HG03354 (cell line): ENCODE data around the gene TAF1B.

ENCODE experiments used
- ATAC-seq: cut with Tn5 transposase; IDR thresholded peaks from one replicate; pipeline ENCODE4 v1.9.1; 2021; ENCODE audit warnings: mild to moderate bottlenecking; ENCODE audit not compliant: unreplicated experiment, poor library complexity, severe bottlenecking

Gene TAF1B

DNA sequence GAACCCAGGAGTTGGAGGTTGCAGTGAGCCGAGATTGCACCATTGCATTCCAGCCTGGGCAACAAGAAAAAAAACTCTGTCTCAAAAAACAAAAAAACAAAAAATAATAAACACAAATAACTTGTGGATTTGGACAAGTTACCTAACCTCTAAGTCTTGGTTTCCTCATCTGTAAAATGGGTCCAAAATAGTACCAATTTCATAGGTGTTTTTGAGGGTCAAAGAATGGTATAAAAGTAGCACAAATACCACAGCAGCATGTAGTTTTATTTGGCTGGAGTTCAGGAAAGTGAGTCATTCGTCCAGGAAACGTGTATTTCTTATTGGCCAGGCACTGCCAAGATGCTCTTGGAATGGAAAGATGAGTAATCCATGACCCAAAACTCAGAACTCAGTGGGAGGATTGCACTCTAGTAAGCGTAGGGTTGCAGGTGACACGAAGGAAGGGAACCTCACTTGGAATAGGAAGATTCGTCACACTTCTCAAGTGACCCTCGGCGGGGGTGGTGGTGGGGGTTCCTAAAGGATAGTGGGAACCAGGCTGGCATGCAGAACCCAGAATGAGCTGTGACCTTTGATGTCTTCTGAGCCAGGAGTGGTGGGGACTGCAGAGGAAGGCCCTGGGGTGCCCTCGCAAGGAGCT, 132.7 kb downstream of the TAF1B start:
- no peak for ATAC-seq

DNA sequence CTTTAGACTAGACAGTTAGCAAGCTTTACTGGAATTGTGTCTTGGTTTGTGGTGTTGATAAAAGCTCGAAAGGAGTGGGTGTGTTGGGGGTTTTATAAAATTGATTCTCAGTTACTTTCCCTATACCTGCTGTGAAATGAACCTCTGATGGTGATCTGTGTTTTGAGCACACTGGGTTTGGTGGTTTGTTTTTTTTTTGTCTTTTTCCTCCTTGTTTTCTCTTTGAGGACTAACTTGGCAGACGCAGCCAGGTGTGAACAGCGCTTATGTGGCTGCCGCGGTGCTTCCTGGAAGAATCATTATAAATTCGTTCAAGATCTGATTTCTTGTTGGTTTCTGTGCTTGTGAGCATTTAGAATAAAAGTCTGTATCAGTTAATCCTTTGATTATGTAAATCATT, 136.7 kb downstream of the TAF1B start:
- ATAC-seq = no peak

DNA sequence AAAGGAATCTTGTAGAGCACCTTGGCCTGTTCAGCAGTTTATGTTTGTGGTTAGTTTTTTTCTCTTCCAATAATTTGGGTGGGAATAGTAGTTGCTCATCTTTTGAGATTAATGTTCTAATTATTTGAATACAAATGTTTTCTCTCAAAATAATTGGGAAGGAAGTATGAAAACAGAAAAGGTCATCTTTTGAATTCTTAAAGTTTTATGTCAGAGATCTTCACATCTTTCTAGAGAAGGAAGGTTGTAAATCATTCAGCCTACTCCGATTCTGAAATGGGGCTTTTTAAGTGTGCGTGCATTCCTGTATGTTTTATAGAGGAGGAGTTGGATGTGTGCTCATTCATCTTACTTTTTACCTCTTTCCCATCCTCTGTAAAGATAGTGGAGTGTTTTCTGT, 137.2 kb downstream of the TAF1B start:
- ATAC-seq = no peak

DNA sequence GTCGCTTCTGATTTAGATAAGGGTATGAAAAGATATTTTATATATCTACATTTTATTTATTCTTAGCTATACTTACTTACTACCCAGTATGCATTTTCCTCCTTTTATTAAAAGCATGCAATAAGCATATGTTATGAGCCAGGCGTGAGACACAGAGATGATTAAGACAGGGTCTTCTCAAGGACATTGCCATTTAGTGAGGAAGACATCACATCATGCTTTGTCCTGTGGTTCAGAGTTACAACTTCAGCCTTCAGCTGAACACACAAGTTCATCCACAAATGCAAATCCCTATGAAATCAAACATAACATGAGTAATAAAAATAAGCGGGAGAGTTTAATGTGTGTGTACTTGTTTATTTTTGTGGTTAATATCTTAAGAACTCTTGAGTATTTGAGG, 138.4 kb downstream of the TAF1B start:
- ATAC-seq = no peak

DNA sequence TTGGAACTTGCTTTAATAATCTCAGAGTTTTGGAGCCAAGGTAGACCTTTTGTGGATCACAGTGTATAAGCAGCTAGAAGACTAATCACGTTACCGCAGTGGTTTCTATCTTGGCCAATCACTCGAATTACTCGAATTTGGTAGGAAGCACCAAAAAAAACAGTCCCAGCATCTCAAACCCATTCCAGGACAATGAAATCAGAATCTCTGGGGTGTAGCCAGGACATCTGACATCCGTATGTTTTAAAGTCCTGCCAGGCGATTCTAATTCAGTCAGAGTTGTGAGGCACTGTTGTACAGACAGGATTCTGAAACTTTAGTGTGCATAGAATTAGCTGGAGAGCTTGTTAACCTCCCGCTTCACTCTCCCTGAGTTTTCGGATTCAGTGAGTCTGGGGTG, 139.0 kb downstream of the TAF1B start:
- ATAC-seq = no peak

DNA sequence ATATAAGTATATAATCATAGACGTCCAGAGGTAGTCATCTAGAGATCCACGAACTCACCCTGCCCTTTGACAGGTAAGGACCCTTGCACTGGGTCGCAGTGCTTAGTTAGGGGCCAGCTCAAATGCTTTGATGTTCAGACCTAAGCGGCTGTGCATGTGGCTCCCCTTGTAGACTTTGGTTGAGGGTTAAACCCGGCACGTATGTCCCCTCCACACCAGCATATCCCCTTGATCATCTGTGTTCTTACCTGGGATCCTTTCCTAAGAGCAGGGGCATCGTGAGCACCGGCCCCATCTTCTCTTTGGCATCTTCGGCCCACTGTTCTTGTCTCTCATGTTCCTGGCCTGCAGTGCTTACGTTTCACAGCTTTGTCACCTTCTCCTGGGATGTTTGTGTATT, 139.6 kb downstream of the TAF1B start:
- no peak for ATAC-seq

DNA sequence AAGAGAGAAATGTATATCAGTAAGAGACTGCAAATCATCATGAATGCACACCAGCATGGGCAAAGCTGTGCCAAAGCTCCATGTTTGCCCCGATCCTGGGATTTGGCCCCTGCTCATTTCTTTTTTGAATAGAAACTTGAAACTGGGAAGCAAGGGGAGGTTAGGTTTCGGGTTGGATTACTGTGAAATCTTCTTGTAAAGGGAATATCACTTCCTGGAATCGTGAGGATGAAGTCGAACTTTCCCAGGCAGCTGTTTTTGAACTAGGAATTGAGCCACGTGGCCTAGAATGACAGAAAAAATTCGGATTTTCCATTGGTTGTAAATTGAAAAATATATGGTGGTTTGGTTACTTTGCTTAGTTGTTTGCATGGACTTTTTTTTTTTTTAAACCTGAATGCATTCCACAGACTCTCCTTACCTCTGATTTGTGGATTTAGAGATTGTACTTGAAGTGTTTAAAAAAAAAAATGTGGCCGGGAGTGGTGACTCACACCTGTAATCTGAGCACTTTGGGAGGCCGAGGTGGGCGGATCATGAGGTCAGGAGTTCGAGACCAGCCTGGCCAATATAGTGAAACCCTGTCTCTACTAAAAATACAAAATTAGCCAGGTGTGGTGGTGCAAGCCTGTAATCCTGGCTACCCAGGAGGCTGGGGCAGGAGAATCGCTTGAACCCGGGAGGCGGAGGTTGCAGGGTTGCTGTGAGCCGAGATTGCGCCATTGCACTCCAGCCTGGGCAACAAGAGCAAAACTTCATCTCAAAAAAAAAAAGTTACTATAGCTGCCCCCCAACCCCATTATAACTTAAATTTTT, 140.3 kb downstream of the TAF1B start:
- ATAC-seq = no peak
